ENCODE results near the gene XCR1.

The XCR1 gene

GRCh38 chr3:46027021-46027705 is at the start of gene XCR1:
Gene XCR1, minus strand, starts transcription at chr3:46027483. Its CDS starts 5,536 bp downstream, at chr3:46021947.
- Histone ChIP-seq H3K36me3 (no peaks in the 10 kb centered on the region), H3K4me3 (ENCODE audit: low read depth in 1 of 2, low read length in 1 of 2) (no peak within 1 kb of the TSS), H3K9me3 (no peaks in the 10 kb centered on the region), H3K27ac (no peak within 1 kb of the TSS), H3K4me1 (ENCODE audit: control insufficient read depth in 1 of 2, insufficient read depth in 1 of 2, low read depth in 1 of 2, low read length in 1 of 2) (no peaks in the 10 kb centered on the region), H3K27me3 (no peaks in the 10 kb centered on the region)
- TF ChIP-seq CTCF (IDR thresholded peaks at IDR 0.05), result no peak

GRCh38 chr3:46076606-46077005 is 49.3 kb upstream of the XCR1 start:
- no peak for TF ChIP-seq CTCF (IDR thresholded peaks at IDR 0.05)
- Histone ChIP-seq H3K27ac (no peak overlapping the region), H3K27me3 (no peaks in the 10 kb centered on the region), H3K36me3 (no peaks in the 10 kb centered on the region), H3K4me1 (ENCODE audit: control insufficient read depth in 1 of 2, insufficient read depth in 1 of 2, low read depth in 1 of 2, low read length in 1 of 2) (peaks cover 11 to 15% of the 10 kb centered on the region in 2 experiments), H3K9me3 (no peaks in the 10 kb centered on the region), H3K4me3 (ENCODE audit: low read depth in 1 of 2, low read length in 1 of 2) (no peak overlapping the region)

- H3K36me3 ChIP-seq, result no peaks in the 10 kb centered on the region
- no peaks in the 10 kb centered on the region for H3K27me3 ChIP-seq
- no peak for TF ChIP-seq CTCF (IDR thresholded peaks at IDR 0.05)
- peaks cover 9 to 14% of the 10 kb centered on the region in 2 experiments for H3K4me1 ChIP-seq (ENCODE audit: control insufficient read depth in 1 of 2, insufficient read depth in 1 of 2, low read depth in 1 of 2, low read length in 1 of 2)
- H3K4me3 ChIP-seq (ENCODE audit: low read depth in 1 of 2, low read length in 1 of 2), result no peak overlapping the region
- no peak overlapping the region for H3K27ac ChIP-seq
- H3K9me3 ChIP-seq, result no peaks in the 10 kb centered on the region
Measured at GRCh38 chr3:46075816-46076215, 48.5 kb upstream of the XCR1 start.

GRCh38 chr3:46071222-46071858 is 44.1 kb upstream of the XCR1 start:
- TF ChIP-seq CTCF (IDR thresholded peaks at IDR 0.05), result no peak
- Histone ChIP-seq H3K27ac (no peak overlapping the region), H3K4me1 (ENCODE audit: control insufficient read depth in 1 of 2, insufficient read depth in 1 of 2, low read depth in 1 of 2, low read length in 1 of 2) (peaks cover 4 to 10% of the 10 kb centered on the region in 2 experiments)

GRCh38 chr3:46070595-46071093 is 43.4 kb upstream of the XCR1 start:
- Histone ChIP-seq H3K9me3 (no peaks in the 10 kb centered on the region), H3K4me3 (ENCODE audit: low read depth in 1 of 2, low read length in 1 of 2) (no peak overlapping the region), H3K27me3 (peaks cover 39% of the 10 kb centered on the region), H3K27ac (no peak overlapping the region), H3K36me3 (no peaks in the 10 kb centered on the region), H3K4me1 (ENCODE audit: control insufficient read depth in 1 of 2, insufficient read depth in 1 of 2, low read depth in 1 of 2, low read length in 1 of 2) (peaks cover 4 to 10% of the 10 kb centered on the region in 2 experiments)
- TF ChIP-seq CTCF (IDR thresholded peaks at IDR 0.05), result no peak

More at GRCh38 chr3:46071222-46071858, 44.1 kb upstream of the XCR1 start:
- Histone ChIP-seq H3K4me3 (ENCODE audit: low read depth in 1 of 2, low read length in 1 of 2) (no peak overlapping the region), H3K36me3 (no peaks in the 10 kb centered on the region), H3K27me3 (peaks cover 32% of the 10 kb centered on the region), H3K9me3 (no peaks in the 10 kb centered on the region)

Measured in neutrophil (primary cell).